Muscle of back (tissue), 11 donors: ENCODE data around the gene PRKACA. TPM values are rescaled to one million over a fixed set of nuclear protein-coding genes. Genes with fewer than 3 reads are reported as not detected.

Experiments
- DNase-seq, 3 donors: peaks; one replicate each; pipeline versions ENCODE4 v3.0.0 to v3.0.0-alpha.2; 2013
- polyA plus RNA-seq, 10 donors: library from polyadenylated mRNA; unstranded; fragments of 120-200 nt; gene quantifications; one replicate each; pipeline ENCODE4 v1.2.1, GENCODE V29; 2013; ENCODE audit not compliant: insufficient read length in 10 of 10

The PRKACA gene
- polyA plus RNA-seq, 10 donors: 279 to 512 (median 454) TPM

DNA sequence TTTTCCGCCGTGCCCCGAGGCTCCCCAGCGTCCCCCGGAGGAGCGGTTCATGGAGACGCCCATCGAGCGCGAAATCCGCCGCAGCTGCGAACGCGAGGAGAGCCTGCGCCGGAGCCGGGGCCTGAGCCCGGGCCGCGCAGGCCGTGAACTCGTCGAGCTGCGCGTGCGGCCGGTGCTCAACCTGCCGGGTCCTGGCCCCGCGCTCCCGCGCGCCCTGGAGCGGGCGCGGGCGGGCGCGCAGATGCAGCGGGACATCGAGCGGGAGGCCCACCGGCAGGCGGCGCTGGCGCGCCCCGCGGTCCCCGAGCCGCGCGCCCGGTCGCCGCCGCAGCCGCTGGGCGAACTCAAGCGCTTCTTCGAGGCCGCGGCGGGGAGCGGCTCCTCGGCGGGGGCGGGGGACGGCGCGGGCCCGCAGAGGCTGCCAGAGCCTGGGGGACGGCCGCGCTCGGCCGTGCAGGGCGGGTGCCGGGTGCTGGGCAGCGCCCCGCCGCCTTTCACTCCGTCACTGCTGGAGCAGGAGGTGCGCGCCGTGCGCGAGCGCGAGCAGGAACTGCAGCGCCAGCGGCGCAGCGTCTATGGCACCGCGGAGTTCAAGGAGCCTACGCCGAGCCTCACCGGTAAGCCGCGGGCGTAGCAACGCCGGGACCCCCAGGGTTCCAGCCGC is 44.2 kb downstream of the PRKACA start:
- DNase-seq: peak; percentile 68 to 89 (median 84)

DNA sequence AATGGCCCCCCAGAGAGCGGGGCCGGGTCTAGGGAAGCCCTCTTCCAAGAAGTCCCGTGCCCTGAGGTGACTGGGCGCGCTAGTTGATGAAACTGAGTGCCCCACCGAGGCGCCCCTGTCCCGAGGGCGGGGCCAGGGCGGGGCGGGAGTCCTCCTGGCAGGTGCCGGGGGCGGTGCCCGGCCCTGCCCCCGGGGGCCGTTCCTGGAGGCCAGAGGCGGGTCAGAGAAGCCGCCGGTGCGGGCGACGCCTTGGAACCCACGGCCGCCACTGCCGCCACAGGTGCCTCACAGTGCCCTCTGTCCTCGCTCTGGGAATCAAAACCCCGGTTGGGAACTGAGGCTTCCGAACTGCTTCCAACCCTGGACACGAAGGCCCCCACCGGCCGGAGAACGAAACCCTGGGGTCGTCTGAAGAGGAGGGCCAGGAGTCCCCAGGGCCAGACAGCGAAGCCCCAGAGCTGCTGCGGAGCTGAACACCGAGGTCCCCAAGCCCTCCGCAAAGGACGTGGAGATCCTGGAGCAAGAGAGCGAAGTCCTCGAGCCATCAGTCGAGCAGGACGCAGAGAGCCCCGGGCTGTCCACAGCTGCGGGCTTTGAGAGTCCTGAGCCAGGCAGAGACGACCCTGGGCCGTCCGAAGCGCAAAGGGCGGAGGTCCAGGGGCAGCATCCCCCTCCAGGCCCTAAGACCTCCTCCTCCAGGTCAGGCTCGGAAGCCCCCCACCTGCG is 44.9 kb downstream of the PRKACA start, which contains the start of gene MISP3:
Gene MISP3 (plus strand): TSS at position 252 of the 726 bp plus-strand sequence. CDS start 524 bp downstream, outside the sequence.
- peak in 1 of 3 donors; percentile 75 for DNase-seq

DNA sequence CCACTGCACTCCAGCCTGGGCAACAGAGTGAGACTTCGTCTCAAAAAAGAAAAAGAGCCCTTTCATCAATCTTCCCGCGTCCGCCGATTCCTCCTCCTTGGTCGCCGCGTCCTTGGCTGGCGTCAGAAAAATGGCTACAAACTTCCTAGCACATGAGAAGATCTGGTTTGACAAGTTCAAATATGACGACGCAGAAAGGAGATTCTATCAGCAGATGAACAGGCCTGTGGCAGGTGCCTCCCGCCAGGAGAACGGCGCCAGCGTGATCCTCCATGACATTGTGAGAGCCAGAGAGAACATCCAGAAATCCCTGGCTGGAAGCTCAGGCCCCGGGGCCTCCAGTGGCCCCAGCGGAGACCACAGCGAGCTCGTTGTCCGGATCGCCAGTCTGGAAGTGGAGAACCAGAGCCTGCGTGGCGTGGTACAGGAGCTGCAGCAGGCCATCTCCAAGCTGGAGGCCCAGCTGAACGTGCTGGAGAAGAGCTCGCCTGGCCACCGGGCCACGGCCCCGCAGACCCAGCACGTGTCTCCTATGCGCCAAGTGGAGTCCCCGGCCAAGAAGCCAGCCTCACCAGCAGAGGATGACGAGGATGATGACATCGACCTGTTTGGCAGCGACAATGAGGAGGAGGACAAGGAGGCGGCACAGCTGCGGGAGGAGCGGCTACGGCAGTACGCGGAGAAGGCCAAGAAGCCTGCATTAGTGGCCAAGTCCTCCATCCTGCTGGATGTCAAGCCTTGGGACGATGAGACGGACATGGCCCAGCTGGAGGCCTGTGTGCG is 47.1 kb downstream of the PRKACA start:
- no peak for DNase-seq

DNA sequence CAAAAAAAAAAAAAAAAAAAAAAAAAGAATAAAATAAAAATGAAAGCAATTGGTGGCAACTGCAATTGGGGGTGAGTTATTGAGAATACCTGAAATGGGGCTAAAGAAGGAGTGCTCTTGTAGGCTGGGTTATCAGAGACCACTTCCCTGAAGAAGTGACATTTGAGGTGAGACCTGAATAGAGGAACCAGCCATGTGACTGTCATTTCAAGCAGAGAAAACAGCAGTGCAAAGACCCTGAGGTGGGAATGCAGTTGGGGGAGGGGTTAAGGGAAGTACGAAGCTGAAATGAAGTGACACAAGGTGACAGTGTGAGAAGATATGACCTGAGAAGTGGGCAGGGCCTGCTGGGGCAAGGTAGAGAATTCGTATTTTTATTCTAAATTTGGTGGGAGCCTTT is 51.4 kb downstream of the PRKACA start:
- DNase-seq: no peak

DNA sequence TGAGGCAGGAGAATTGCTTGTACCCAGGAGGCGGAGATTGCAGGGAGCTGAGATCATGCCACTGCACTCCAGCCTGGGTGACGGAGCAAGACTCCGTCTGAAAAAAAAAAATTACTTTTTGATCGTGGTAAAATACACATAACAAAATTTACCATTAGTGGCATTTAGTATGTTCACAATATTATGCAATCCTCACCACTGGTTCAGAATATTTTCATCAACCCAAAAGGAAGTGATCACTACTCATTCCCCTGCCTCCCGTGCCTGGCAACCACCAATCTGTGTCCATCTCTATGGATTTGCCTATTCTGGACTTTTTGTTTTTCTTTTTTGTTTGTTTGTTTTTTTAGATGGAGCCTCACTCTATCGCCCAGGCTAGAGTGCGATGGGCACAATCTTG is 54.5 kb downstream of the PRKACA start:
- no peak for DNase-seq

DNA sequence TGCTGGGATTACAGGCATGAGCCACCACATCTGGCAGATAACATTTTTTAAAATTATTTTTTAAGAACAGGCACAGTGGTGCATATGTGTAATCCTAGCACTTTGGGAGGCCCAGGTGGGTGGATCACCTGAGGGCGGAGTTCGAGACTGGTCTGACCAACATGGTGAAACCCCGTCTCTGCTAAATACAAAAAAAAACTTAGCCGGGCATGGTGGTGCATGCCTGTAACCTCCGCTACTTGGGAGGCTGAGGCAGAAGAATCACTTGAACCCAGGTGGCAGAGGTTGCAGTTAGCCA is 55.1 kb downstream of the PRKACA start:
- no peak for DNase-seq

DNA sequence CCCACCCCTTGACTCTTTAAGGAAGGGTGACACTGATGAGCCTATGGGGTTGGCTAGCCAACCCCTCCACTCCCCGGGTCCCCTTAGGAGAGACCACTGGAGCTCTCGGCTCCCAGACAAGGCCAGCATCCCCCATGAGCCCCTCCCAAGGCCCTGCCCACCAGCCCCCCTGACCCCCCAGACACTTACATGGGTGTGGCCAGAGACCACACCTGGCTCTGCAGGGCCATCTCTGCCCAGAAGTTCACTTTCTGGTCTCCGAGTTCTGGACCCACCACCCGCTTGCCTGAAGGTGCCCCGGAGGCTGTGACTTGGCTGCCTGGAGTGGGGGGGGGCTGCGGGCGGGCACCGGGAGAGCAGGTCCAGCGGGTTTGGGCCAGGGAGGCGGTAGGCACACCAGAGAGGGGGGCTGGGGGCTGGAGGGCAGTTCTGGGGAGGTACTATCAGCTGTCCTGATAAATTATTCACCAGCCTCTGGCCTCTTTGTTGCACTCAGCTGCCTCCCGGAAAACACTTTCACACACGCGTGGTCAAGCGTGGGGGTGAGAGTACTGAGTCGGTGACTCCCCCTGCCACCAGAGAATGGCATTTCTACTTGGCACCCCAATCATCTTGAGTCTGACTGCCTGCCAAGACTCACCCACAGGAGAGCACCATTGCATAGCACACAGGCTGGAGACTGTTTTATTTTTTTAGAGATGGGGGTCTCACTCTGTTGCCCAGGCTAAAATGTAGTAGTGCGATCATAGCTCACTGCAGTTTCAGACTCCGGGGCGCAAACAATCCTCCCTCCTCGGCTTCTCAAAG is 55.6 kb downstream of the PRKACA start, which contains the start of gene PALM3:
Gene PALM3 (minus strand): TSS at position 326 of the 807 bp plus-strand sequence. CDS start 96 bp downstream, at position 230.
- DNase-seq: no peak

DNA sequence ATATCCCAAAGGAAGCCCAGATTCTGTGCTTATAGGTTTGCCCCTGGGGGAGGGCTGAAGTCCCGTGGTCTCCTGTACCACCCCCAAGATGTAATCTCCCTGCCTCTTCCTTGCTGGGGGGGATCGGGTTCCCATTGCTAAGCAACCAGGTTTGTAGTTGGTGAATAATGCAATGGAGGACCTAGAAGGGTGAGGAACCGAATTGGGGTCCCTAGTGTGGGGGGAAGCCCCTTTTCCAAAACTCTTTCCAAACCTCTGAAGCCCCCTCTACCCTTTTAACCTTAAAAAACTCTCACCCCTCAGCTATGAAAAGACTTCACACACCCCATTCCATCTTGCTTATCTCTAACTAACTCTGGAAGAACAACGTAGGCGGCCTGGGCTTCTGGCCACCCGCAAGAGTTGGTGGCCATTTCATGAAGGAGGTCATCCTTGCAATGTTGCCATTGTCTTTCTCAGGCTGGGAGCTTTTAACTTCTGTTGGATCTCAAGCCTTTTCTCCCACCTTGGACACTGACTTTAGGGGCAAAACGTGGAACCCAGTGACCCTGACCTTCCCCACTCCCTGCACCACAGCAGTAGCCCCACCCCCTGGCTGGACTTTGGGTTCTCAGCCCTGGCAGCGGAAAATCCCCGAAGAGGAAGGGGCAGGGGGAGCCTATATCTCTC is 56.3 kb downstream of the PRKACA start:
- no peak for DNase-seq

DNA sequence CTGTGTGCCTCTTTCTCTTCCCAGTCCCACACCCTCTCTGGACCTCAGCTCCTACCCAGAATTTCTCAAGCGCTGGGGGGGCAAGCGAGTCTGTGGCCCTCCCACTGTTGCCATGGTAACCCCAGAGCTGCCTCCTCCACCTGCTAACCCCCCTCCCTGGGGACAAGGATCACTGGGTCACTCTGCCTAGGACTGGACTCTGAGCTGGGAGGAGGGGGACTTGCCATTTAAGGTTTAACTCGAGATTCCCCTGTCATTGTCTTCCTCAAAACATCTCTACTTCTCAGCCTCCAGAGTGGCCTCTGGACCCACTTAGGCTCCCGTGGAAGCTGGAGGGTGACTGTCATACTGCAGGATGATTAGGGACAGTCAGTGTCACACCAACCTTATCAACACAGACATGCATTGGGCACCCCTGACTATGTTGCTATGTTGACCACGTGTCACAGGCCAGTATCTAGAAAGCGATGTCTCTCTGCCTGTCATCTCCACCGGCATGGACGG is 57.9 kb downstream of the PRKACA start:
- no peak for DNase-seq

DNA sequence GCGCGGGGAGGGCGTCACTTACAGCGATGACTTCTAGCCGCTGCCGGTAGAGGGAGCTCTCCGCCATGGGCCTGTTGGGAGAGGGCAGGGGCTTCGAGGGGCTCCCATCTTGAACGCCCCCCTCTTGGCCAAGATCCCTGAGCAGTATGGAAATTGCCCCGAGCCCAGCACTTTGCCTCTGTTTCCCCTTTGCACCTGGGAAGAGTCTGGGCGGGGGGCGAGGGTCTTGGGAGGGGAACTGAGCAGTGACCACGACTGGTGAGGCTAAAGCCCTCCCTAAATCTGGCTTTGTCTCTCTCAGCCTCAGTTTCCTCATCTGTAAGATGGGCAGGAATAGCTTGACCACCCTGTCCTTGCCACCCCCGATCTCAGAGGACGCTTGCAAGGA is 58.5 kb downstream of the PRKACA start:
- DNase-seq: no peak

DNA sequence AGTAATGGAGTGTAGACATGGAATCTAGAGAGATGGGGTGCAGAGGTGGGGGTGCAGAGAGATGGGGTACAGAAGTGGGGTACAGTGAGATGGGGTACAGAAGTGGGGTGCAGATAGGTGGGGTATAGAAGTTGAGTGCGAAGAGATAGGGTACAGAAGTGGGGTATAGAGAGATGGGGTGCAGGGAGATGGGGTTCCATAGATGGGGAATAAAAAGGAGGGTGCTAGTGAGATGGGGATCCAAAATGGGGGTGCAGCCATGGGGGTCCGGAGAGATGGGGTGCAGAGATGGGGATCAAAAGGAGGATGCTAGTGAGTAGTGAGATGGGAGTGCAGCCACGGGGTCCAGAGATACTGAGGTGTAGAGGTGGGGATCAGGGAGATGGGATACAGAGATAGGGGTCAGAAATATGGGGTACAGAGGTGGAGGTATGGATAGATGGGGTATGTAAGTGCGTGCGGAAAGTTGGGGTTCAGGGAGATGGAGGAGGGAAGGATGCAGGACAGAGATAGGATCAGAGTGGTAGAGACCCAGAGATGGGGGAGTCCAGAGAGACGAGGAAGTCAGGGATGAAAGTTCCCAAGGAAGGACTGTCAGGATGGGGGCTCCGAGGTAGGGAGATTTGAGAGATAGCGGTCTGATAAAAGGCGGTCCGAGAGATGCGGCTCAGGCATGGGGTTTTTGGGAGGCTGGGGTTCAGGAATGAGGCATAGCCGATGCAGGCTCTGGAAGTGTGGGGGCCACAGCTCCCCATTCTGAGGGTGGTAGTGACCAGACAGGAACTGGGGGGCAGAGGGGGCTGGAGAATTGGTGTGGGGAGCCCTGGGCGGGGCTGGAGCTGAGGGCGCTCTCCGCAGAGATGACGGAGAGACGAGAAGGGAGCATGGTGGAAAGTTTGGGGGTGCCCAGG is 59.1 kb downstream of the PRKACA start:
- no peak for DNase-seq

DNA sequence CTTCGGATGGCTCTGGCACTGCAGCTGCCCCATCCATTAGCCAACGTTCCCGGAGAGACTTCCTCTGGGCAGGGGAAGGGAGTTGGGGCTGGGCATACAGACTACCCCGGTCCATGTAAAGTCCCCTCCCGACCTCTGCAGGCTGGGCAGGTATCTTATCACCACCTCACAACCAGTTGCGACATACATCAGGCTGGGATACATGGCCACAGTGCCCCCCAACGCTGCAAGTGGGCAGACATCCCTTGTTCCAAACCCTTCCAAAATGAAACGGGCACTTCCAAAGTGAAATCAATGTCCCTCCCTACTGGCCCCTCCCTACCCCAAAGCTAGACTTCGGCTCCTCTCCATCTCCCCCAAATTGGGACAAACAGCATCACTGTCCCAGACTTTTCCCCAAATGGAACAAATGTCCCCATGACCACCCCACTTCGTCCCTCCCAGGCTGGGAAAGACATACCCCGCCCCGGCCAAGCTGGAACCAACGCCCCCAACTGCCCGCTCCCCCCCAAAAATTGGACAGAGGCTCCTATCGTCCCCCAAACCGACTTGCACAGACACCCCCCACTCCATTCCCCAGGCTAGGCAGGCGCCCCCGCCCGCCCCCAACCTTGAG is 60.7 kb downstream of the PRKACA start:
- no peak for DNase-seq

DNA sequence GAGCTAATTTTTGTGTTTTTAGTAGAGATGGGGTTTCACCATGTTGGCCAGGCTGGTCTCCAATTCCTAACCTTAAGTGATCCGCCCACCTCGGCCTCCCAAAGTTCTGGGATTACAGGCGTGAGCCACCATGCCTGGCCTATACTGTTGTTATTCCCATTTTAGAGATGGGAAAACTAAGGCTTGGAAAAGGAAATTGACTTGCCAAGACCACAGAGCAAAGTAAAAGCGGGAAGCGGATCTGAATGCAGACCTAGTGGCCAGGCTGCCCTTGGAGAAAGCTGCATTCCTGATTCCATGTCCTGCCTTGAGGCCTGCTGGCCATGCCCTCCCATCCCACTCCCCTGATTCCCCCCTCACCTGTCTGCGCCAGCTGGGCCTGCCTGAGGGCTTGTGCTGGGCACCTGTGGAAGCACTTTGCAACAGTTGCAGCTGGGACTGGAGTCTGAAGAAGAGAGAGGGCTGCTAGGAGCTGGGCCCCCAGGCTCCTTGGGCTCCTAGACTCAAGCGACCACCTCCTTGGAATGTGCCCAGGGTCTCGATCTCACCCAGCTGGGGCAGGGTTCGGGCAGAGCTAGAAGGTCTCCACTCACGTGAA is 61.4 kb downstream of the PRKACA start:
- DNase-seq: no peak

DNA sequence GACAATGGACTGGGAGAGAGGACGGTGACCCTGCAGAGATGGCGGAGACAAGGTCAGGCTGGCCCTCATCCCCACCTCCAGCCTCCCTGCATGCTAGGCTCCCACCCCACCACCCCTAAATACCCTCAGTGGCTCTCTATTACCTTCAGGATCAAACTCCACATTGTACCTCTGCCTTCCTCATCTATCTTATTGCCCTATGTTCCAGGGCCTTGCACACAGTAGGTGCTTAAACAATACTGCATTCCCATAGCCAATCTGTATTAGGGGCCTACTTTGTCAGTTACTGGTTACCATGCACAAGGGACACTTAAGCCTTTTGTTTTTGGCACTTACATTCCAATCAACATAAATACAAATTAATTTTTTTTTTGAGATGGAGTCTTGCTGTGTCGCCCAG is 62.2 kb downstream of the PRKACA start:
- DNase-seq: no peak

DNA sequence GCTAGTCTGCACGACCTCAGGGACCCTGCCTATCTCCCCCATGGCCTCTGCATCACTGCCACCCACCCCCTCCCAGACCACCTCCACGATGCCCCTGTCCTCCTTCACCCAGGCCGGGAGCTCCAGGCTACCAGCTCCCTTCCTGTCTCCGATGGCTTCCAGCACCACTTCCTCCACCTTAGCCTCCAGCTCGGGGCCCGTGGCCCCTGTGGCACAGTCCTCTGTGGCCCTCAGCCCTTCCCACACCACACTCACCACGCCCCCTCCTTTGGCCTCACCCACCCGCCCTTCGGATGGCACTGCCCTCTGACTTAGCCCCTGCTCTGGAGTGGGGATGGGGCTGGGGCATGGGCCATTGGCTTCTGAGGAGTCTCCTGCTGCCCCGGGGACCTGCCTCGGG is 62.8 kb downstream of the PRKACA start:
- DNase-seq: no peak

DNA sequence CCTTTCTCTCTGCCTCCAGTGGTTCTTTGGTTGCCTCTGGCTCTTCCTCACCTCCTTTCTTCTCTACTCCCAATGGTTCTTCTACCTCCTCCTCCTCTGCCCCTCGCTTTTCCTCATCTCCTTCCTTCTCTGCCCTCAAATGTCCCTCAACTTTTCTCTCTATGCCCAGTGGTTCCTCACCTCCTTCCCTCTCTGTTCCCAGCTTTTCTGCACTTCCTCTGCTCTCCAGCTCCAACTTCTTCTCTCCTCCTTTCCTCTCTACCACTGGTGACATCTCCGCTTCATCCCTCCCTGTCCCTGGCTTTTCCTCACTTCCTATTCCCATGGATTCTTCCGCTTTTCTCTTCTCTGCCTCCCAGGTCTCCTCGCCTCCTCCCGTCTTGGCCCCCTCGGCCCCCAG is 63.5 kb downstream of the PRKACA start:
- DNase-seq: no peak

DNA sequence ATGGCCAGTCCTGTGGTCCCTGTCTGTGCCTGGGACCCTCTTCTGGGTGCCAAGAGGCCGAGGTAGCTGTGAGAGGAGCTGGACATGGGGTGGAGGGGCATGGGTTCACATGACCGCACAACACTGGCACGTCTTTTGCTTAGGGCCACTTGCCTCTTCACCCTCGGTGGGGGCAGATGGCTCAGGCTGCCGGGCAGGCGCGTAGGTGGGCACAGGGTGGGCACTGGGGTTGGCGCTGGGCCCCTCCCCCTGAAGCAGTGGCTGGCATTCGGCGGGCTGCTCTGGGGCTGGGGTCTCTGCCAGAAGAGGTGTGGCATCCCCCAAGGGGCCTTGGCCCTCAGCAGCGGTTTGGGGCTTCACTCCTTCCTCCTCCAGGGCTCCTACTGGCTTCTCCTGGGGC is 64.1 kb downstream of the PRKACA start:
- DNase-seq: no peak

DNA sequence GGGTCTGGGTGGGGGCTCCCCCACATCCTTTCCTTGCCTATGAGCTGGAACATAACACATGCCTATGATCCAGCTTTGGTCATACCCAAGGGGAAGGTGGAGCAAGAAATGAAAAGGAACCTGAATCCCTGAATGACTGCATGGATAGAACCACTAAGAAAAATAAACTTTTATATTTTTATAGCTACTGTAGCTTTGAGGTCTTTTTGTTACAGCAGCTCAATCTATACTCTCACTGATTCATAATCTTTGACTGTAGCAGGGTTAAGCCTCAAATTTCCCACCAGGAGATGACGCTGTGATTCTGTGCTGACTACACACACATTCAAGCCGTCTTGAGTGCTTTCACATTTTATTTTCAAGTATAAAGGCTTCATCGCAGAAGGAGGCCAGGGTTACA is 64.5 kb downstream of the PRKACA start:
- DNase-seq: no peak

DNA sequence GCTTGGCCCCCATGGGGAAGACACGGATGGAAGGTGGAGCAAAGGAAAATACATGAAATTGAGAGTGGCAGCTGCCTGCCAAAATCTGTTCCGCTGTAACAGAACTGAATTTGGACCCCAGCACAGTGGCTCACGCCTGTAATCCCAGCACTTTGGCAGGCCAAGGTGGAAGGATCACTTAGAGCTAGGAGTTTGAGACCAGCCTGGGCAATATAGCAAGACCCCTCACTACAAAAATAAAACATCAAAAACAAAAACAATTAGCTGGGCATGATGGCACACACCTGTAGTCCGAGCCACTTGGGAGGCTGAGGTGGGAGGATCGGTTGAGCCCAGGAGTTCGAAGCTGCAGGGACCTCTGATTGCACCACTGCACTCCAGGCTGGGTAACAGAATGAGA is 65.1 kb downstream of the PRKACA start:
- no peak for DNase-seq
